ENCODE measurements around the gene MOCS1.

Gene MOCS1

DNA sequence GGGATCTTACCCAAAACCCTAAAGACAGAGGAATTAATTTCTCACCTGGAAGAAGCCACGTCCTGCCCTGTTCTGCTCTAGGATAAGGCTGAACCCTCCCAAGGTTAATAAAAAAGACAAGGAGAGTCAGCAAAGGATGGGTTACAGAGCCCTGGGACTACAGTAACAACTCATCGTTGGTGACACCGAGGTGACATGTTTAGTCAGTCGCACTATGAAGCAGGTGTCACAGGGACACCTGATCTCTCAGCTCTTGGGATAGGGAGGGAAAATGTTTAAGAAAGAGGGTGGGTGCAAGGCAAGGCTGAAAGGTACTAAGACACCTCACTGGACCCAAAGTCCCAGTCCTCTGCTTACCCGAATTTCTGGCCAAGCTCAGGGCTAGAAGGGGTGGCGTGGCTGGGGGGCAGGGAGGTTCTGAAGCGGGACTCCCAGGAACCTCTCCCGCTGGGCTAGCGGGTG lies 562 bp downstream of the MOCS1 start:
- H3K27ac ChIP-seq, result no peak overlapping the region
- no peaks in the 10 kb centered on the region for H3K4me1 ChIP-seq (ENCODE audit: control insufficient read depth in 1 of 2, insufficient read depth in 1 of 2, low read depth in 1 of 2, low read length in 1 of 2)
- no peaks in the 10 kb centered on the region for H3K36me3 ChIP-seq
- H3K27me3 ChIP-seq, result peaks cover 86% of the 10 kb centered on the region
- H3K4me3 ChIP-seq (ENCODE audit: low read depth in 1 of 2, low read length in 1 of 2), result no peak overlapping the region
- no peaks in the 10 kb centered on the region for H3K9me3 ChIP-seq
- TF ChIP-seq, protein P1, sequence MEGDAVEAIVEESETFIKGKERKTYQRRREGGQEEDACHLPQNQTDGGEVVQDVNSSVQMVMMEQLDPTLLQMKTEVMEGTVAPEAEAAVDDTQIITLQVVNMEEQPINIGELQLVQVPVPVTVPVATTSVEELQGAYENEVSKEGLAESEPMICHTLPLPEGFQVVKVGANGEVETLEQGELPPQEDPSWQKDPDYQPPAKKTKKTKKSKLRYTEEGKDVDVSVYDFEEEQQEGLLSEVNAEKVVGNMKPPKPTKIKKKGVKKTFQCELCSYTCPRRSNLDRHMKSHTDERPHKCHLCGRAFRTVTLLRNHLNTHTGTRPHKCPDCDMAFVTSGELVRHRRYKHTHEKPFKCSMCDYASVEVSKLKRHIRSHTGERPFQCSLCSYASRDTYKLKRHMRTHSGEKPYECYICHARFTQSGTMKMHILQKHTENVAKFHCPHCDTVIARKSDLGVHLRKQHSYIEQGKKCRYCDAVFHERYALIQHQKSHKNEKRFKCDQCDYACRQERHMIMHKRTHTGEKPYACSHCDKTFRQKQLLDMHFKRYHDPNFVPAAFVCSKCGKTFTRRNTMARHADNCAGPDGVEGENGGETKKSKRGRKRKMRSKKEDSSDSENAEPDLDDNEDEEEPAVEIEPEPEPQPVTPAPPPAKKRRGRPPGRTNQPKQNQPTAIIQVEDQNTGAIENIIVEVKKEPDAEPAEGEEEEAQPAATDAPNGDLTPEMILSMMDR (IDR thresholded peaks at IDR 0.05), result no peak

DNA sequence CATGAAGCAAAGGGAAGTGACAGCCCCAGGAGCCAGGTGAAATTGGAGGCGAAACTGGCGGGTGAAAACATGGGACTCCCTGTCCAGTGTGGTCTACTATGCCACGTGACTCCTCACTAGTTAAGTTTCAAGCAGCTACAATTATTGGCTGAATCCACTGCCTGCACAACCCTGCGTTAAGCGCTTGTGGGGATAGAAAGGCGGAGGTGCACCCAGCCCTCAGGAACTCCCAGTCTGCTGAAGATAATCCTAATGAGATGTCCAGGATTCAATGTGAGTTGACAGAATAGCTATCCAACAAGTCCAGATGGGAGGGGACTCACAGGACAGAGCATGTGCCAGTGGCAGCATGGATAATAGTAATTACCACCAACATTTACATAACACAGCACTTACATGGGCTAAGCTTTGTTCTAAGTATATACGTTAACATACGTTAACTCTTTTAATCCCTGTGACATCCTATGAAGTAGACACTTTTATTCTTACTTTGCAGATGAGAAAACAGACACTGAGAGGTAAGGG lies 1.8 kb downstream of the MOCS1 start:
- TF ChIP-seq, protein P1 (IDR thresholded peaks at IDR 0.05), result no peak
- Histone ChIP-seq H3K4me1 (ENCODE audit: control insufficient read depth in 1 of 2, insufficient read depth in 1 of 2, low read depth in 1 of 2, low read length in 1 of 2) (no peaks in the 10 kb centered on the region), H3K9me3 (no peaks in the 10 kb centered on the region), H3K36me3 (no peaks in the 10 kb centered on the region), H3K27me3 (peaks cover 74% of the 10 kb centered on the region), H3K4me3 (ENCODE audit: low read depth in 1 of 2, low read length in 1 of 2) (no peak overlapping the region), H3K27ac (no peak overlapping the region)

DNA sequence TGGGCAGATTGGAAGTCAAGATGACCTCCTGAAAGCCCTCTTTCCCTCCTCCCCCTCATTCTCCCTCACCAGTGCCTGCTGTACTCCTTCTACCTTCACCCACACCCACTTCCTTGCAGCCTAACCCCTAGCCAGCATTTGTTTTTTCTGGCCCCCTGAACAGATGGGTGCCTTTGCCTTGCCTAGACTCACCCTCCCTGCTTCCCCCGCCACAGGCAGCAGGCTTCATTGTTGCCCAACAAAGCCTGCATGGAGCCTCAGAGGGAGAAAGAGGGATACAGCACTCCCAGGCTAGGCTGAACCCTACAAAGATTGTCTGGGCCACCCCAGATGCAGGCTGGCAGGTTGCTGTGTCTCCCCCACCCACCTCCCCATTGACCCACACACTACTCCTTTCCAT lies 2.7 kb downstream of the MOCS1 start:
- Histone ChIP-seq H3K36me3 (no peaks in the 10 kb centered on the region), H3K27ac (no peak overlapping the region), H3K4me3 (ENCODE audit: low read depth in 1 of 2, low read length in 1 of 2) (no peak overlapping the region), H3K9me3 (no peaks in the 10 kb centered on the region), H3K27me3 (peaks cover 65% of the 10 kb centered on the region), H3K4me1 (ENCODE audit: control insufficient read depth in 1 of 2, insufficient read depth in 1 of 2, low read depth in 1 of 2, low read length in 1 of 2) (no peaks in the 10 kb centered on the region)
- TF ChIP-seq, protein P1 (IDR thresholded peaks at IDR 0.05), result no peak

DNA sequence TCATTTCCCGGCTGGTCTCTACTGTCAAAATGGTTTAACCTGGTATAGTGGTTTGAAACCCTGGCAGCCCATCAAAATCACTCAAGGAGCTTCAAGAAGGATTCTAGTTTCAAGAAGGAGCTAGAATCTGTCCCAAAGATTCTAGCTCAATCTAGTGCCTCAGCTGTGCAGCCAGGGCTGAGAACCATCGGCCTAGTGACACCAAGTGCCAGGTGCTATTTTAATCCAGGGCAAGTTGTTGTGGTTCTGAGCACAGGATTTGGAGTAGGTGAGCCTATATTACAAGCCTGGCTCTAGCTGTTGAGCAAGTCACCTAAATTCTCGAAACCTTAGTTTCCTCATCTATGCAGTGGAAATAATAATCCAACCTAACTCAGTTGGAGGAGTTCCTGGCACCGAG lies 3.7 kb downstream of the MOCS1 start:
- Histone ChIP-seq H3K27ac (no peak overlapping the region), H3K36me3 (no peaks in the 10 kb centered on the region), H3K4me3 (ENCODE audit: low read depth in 1 of 2, low read length in 1 of 2) (no peak overlapping the region), H3K4me1 (ENCODE audit: control insufficient read depth in 1 of 2, insufficient read depth in 1 of 2, low read depth in 1 of 2, low read length in 1 of 2) (no peaks in the 10 kb centered on the region), H3K27me3 (peaks cover 55% of the 10 kb centered on the region), H3K9me3 (no peaks in the 10 kb centered on the region)
- TF ChIP-seq, protein P1 (IDR thresholded peaks at IDR 0.05), result no peak

DNA sequence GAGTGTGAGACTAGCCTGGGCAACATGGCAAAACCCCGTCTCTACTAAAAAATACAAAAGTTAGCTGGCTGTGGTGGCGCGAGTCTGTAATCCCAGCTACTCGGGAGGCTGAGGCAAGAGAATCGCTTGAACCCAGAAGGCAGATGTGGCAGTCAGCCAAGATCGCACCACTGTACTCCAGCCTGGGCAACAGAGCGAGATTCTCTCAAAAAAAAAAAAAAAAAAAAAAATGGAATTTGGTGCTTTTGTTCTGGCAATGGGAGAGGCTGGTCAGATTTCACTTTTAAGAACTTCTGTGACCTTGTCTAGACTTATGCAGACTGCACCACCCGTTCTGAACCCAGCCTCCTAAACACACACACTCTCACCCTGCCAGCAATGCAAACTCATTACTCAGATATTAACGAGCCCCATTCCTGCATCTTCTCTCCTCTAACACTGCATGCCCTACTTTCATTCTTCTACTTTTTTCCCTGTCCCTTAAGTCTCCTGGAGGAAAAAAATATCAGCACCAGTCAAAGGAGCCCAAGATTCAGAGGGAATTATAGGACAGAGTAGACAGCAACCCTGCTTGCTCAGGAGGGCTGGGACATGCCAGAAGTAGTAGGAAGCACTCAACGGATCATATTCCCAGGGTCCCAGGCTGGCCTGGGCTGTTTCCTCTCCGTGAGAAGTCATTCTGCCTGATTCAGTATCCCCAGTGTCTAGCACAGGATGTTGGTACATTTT lies 4.4 kb downstream of the MOCS1 start:
- H3K27ac ChIP-seq, result no peak overlapping the region
- H3K36me3 ChIP-seq, result no peaks in the 10 kb centered on the region
- H3K9me3 ChIP-seq, result no peaks in the 10 kb centered on the region
- H3K4me1 ChIP-seq (ENCODE audit: control insufficient read depth in 1 of 2, insufficient read depth in 1 of 2, low read depth in 1 of 2, low read length in 1 of 2), result no peaks in the 10 kb centered on the region
- TF ChIP-seq, protein P1 (IDR thresholded peaks at IDR 0.05), result no peak
- H3K27me3 ChIP-seq, result peaks cover 48% of the 10 kb centered on the region
- no peak overlapping the region for H3K4me3 ChIP-seq (ENCODE audit: low read depth in 1 of 2, low read length in 1 of 2)

Data from neutrophil (primary cell).